Erythroblast (primary cell): ENCODE results near the gene ADCY5.

Source experiments
- DNase-seq, 2 experiments: peaks; one replicate each; lab custom pipeline; 2025; lab: John Stamatoyannopoulos, UW
- GATA1 ChIP-seq: IDR thresholded peaks from 2 replicates; pipeline ENCODE4 v1.6.1; 2011; ENCODE audit warnings: low read depth, mild to moderate bottlenecking, control low read depth, low read length, moderate library complexity
- POLR2A ChIP-seq: IDR thresholded peaks from 2 replicates; pipeline ENCODE4 v1.6.1; 2011; ENCODE audit warnings: mild to moderate bottlenecking, low read length

Gene ADCY5

DNA sequence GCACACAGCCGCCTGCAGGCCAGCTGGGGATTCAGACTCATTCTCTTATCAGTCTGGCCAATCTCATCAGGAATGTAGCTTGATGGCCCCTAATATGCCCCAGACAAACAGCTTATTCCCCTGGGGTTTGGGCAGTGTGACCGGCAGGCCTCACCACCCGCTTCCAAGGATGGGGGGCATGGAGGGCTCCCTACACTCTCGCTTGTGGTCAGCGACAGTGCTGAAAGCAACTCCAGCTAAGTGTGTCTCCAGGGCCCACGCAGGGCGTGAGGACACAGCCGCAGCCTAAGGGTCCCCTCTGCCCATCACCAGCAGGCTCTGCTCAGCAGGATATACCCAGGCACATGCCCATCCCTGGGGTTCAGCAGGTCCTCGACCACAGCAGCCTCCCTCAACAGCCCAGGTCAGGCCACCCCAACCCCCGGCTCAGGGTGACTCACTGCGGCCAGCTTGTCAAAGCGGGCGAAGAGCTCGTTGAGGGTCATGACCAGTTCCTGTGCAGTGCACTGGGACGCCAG is 116.7 kb downstream of the ADCY5 start:
- no peak for DNase-seq
- TF ChIP-seq GATA1 = no peak
- TF ChIP-seq POLR2A = no peak

DNA sequence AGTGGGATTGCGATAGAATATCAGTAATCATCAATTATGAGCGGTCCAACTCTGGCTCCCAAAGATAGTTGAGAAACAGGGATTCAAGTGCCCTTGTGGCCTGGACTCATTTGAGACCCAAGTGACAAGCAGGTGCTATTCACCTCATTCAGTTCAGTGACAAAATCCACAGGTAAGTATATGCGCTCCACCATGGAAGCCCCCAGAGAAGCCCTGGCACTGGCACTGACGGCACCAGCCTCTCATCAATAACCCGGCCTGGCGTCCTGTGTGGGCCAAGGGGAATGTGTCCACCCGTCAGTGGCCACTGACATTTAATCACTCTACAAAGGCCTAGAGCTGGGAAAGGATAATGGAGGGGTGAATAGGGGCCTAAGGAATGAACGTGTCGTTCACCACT is 117.2 kb downstream of the ADCY5 start:
- DNase-seq = no peak
- TF ChIP-seq POLR2A (no peak), GATA1 (no peak)

DNA sequence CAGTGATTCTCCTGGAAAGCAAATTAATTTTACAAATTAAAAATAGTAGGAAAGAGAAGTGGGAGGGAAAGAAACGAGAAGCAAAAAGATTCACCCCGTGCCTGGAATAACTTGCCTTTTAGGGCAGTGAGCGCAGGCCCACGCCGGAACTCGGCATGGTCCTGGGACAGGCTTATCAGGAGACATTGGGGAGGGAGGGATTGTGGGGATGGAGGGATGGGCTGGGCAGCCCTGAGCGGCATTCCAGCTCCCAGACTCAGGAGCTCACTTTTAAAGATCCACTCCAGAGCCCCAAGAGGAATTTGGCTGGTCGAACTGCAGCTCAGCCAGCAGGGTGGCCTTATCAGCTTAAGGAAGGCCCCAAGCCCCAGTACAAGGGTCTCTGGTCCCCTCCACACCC is 117.9 kb downstream of the ADCY5 start:
- no peak for DNase-seq
- TF ChIP-seq GATA1 = no peak
- no peak for TF ChIP-seq POLR2A

DNA sequence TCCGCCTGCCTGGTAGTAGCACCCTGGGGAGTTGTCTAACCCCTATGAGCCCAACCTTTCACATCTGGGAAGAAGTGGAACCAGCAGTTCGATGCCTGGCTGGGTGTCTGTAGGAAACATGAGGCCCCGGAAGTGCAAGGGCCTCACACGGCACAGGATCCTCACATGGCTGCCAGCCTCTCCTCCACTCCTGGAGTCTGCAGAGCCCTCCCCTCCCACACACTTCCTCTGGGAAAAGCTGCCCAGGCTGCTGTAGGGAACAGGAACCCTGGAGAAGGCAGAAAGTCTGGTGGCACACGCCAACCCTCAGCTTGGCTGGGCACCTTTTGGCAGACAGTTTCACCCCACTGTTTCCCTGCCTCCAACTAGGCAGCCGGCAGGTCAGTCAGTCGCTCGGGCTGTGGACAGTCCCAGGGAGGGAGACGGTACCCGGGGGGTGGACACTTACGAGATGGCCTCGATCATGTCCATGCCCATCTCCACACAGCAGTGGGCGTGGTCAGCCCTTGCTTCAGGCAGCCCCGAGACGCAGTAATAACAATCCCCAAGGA is 118.4 kb downstream of the ADCY5 start:
- DNase-seq = no peak
- no peak for TF ChIP-seq GATA1
- TF ChIP-seq POLR2A = no peak

DNA sequence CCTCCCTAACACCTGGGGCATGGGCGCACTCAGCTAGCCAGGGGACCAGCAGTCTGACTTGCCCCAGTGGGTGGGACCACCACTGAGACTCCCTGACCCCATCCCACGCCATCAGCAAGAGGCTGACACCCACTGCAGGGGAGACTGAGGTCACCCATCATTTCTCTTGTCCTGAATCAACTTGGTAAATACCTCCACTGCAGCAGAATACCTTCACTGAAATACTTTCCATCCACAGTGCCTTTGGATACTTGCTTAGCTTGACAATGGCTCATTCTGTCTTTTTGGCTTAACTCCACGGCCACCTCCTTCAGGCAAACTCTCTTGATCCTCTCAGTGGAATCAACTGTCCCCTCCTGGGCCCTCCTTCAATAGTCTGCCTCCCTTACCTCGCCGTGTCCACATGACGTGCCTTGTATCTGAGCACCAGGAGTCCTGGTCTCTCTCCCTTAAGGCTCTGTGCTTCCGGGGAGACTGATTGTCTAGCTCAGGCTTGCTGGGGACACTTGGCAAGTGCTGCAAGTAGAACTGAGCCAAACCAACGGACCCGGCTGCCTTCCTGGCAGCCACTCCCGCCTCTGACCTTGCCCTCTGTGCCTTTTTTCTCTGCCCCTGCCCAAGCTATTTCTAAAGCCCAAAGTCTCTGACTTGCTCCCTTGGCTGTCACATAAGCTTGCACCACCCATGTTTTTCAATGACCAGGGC is 119.1 kb downstream of the ADCY5 start:
- no peak for DNase-seq
- no peak for TF ChIP-seq POLR2A
- TF ChIP-seq GATA1 = no peak

DNA sequence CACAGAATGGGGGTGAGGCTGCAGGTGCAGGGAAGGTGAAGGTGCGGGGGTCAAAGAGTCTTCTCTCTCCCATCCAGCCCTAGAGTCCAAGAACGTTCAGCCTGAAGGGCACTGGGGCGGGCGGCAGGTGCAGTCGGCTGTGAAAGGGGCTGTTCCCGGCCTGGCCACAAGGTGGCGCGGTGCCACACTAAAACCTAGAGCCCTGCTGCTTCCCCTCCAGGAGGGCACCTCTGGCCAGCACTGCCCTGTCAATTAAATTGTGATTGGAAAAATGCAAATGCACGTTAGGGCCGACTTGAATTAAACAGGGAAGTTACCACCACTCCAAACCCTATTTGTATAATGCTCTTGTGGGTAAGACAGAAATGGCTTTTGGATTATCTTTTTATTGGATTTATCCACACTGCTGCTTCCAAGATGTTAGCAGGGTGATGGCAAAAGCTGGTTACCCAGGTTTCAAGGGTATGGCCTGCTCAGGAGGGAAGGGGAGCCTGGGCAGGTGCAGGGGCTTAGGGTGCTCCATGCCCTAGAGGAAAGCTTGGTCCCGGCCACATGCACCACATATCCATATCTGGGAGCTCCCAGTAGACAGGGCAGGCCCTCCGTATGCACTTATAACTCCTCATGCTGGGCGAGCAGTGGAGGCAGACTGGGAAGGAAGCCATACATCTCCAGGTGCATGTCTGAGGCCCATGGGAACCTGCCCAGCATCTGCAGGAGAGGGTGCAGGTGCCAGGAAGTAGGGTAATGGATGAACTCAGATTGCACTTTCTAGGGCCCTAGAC is 119.8 kb downstream of the ADCY5 start:
- DNase-seq = peak; percentile 54 to 76
- TF ChIP-seq POLR2A = no peak
- no peak for TF ChIP-seq GATA1

DNA sequence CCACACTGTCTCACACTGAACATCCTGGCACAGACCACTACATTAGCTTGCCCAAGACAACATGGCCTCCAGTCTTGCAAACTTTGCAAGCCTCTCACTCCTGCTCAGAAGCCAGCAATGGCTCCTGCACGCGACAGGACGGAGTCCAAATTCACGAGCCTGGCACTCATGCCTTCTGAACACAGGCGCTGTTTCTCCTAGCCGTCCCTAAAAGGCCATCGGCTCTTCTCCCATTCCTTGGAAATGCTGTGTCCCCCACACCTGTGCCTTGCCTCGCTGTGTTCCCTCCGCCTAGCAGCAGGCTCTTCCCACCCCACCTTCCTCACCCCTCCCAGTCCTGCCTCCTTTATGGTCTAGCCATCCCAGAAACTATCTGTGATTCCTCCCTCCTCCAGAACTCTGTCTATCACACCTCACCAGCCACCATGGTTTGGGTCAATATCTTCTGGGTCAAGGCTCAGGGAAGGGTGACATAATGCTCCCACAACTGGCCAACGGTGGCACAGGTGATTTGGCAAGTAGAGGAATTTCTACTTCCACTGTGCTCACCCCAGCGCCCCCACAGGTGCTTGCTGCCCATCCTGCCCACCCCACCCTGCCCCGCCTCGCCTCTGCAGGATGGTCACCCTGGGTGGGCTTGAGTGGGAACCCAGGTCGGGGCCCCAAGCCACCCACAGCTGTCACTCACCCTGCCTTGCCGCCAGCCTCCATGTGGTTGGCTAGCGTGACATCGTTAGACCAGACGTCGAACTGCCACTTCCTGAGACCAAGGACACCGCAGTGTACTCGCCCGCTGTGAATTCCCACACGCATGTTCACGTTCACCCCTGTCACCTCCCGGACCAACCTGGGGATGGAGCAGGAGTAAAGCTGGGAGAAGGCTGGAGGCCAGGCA is 120.7 kb downstream of the ADCY5 start:
- TF ChIP-seq POLR2A (no peak), GATA1 (no peak)
- no peak for DNase-seq

DNA sequence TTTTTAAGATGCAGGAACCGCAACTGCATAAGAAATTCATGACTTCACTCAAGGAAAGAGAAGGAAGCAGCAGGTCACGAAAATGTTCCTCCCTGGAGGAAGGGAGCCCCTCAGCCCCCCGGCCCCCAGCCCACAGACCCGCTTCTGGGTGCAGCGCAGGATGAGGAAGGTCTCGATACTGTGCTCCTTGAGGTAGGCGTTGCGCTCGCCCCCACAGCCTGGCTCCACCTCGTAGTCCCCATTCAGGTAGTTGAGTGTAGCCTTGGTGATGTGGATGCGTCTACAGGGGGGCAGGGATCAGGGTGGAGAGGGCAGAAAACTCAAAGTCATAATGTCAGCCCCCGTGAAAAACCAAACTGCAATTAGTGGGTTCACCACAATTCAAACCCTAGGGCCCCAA is 121.4 kb downstream of the ADCY5 start:
- TF ChIP-seq POLR2A (no peak), GATA1 (no peak)
- no peak for DNase-seq

DNA sequence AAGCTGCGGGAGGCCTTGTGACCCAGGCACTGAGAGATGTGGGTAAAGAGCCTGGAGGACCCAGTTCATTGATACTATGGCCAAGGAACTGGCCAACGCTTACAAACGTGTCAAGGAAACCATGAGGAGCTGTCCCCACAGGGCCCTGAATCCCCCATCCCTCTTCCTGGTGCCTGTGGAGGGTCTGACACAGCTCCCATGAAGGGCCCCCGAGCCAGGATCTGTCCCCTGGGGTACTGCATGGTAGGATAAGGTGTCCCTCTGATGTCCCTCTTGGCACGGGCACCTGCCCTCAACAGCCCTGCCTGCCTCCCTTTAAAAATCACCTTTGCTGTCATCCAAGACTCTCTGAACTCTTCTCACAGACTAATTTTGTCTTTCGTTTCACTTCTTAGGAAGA is 122.4 kb downstream of the ADCY5 start:
- TF ChIP-seq POLR2A (no peak), GATA1 (no peak)
- DNase-seq = no peak

DNA sequence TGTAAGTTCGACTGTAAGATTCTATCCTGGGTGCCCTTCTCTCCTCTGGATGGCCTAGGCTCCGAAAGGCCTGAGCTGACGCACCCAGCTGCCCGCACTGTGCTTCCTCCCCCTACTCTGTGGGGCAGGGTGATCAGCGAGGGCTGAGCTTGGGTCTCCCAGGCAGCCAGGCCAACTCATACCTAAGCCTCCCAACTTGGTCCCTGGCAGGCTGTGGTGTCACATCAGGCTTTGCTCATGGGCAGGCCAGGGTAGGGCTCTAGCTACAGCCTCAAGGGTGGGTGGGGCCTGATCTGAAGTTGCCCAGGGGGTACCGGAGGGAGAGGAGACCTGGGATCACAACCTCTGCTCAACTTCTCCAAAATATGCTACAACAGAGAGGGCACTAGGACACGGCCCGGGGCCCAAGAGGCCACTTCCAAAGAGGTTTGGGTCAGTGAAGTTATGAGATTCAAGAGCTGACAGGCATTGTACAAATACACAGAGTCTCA is 123.1 kb downstream of the ADCY5 start:
- TF ChIP-seq POLR2A = no peak
- no peak for TF ChIP-seq GATA1
- no peak for DNase-seq

DNA sequence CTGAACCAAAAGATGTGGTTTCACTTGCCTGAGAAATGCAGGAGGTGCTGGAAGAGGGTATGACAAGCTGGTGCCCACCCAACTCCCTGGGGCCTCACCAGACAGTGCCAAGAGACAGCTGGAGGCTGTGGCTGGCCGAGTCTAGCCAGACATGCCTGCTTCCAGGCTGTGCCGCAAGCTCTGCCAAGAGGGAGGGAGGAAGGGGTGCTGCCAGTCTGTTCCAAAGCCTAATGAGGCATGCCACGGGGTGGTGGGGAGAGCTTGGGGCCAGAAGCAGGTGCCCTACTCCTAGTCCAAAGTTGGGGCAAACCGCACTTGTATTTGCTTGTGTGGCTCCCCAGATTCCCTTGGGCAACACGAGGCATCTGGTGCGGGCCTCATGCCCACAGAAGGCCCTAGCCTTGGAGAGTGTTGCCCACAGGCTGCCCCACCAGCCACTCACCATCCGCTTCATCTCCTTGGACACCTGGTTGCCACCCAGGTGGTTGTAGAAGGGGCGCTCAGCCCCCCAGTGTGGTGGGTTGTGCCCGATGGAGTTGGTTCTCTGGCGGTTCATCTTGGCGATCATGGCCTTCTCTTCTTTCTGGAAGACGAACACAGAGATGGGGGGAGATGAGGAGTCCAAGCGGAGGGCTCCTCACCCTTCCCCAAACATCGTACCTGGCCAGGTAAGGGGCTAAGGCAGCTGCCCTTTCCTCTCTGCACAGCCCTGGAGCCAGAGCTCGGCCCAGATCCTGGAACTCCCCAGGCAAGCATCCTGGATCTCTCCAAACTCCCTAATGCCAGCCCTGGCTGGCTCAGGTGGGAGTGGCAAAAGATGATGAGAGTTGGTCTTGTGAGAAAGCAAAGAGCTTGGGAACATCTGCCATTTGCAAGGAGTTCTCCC is 123.8 kb downstream of the ADCY5 start:
- TF ChIP-seq GATA1 = no peak
- no peak for TF ChIP-seq POLR2A
- DNase-seq = no peak

DNA sequence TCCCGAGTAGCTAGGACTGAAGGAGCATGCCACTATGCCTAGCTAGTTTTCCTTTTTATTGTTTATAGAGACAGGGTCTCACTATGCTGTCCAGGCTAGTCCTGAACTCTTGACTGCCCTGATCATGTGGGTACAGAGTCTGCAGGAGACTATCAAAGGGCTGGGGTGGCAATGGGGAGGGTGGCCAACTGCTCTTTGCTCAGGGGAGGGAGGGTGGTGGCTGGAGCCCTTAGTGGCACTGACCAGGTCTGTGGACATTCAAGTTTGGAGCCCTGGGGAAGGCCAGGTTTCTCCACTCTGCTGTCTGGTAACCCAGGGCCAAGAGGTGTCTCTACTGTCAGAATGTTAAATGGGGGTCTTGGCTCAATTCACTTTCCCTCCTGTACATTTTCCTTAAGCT is 125.1 kb downstream of the ADCY5 start:
- DNase-seq = no peak
- TF ChIP-seq POLR2A (no peak), GATA1 (no peak)

DNA sequence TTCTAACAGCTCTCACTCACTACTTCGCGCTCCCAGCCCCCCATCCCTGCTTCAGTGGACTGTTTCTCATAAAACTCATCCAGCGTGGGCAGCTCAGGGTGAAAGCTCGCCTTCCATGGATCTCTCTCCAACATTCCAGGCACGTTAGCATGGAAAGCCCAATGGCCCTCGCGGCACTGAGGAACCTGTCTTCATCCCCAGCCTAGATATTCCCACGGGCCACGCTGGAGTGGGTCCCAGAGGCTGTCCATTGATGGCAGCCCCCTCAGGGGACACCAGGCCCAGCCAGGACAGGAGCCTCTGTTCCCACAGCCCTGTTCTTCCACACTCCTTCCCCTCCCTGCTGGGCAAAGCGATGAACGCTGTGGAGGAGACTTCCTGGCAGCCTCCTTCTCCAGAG is 126.0 kb downstream of the ADCY5 start:
- no peak for TF ChIP-seq POLR2A
- no peak for TF ChIP-seq GATA1
- no peak for DNase-seq
